ENCODE measurements around the gene CEP128. TPM values are rescaled to one million over a fixed set of nuclear protein-coding genes. Genes with fewer than 3 reads are reported as not detected.

CEP128 gene
- total and polyA plus RNA-seq, 2 experiments from 2014 or later, result 7.6 to 17.6 TPM

DNA sequence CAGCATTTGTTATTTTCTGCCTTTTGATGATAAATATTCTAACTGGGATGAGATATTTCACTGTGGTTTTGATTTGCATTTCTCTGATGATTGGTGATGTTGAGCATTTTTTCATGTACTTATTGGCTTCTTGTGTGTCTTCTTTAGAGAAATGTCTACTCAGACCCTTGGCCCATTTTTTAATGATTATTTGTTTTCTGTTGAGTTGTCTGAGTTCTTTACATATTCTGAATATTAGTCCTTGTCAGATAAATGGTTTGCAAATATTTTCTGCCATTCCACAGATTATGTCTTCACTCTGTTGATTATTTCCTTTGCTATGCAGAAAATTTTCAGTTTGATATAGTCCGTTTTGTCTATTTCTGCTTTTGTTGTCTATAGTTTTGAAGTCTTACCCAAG is 317.0 kb downstream of the CEP128 start (continued):
- TF ChIP-seq ZNF462 (CRISPR knock-in tag; IDR thresholded peaks at IDR 0.05) (no peak), EZH2 (IDR thresholded peaks at IDR 0.05; ENCODE audit: low read depth, unreplicated experiment) (no peak), ZNF114 (CRISPR knock-in tag; IDR thresholded peaks at IDR 0.05) (no peak), POLR2AphosphoS5 (IDR thresholded peaks at IDR 0.05; ENCODE audit: low read depth) (no peak), CREB1 (CRISPR knock-in tag; IDR thresholded peaks at IDR 0.05; ENCODE audit: low read depth) (no peak), NANOG (IDR thresholded peaks at IDR 0.05; ENCODE audit: borderline replicate concordance) (no peak)

DNA sequence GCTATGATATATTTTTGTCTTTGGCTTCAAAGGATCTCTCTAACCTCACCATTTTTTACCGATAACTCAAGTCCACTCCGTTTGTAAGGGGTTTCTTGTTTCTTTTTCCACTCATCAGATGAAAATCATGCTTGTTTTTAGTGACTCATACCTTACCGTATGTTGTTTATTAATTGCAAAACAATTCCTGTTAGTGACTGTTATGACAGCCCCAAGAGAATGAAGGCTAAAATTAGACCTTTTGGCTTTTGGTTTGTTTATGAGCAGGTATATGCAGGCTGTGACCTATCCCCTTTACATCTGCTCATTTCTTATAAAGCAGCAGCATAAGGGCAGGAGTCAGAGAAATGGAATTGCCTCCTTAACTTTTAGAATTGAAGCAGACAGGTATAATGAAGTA is 319.8 kb downstream of the CEP128 start:
- Histone ChIP-seq H3K9me2 (ENCODE audit: insufficient read depth) (no peaks in the 10 kb centered on the region), H3K36me3 (ENCODE audit: insufficient read depth) (no peaks in the 10 kb centered on the region), H3K27me3 (ENCODE audit: insufficient read depth) (no peaks in the 10 kb centered on the region), H2AFZ (no peak overlapping the region), H3K4me1 (ENCODE audit: insufficient read depth) (no peaks in the 10 kb centered on the region), H3K27ac (ENCODE audit: low read depth) (no peak overlapping the region), H3F3A (replicated peaks; ENCODE audit: low read depth) (no peaks in the 10 kb centered on the region), H3K79me2 (replicated peaks; ENCODE audit: insufficient read depth) (no peaks in the 10 kb centered on the region), H4K20me1 (replicated peaks; ENCODE audit: insufficient read depth) (no peaks in the 10 kb centered on the region), H3K4me2 (no peak overlapping the region), H3K4me3 (no peak overlapping the region)
- H3K4me3 Mint-ChIP-seq, result no peak overlapping the region
- H3K27me3 Mint-ChIP-seq (ENCODE audit: insufficient read depth, low read depth, poor library complexity), result no peaks in the 10 kb centered on the region
- H3K4me1 Mint-ChIP-seq, result peaks cover 3% of the 10 kb centered on the region; the same call in 1 of the 3 replicates
- H3K27ac Mint-ChIP-seq, result no peak overlapping the region
- H3K36me3 Mint-ChIP-seq (ENCODE audit: low read depth), result 0 out of 3 replicates have a peak, but pooled peaks cover 3% of the 10 kb centered on the region
- no peak for DNase-seq (ENCODE audit: low spot score)
- no peak for ATAC-seq
- no peaks in the 10 kb centered on the region for H3K9me3 Mint-ChIP-seq
- TF ChIP-seq NANOG (IDR thresholded peaks at IDR 0.05; ENCODE audit: borderline replicate concordance) (no peak), CREB1 (CRISPR knock-in tag; IDR thresholded peaks at IDR 0.05; ENCODE audit: low read depth) (no peak), POLR2AphosphoS5 (IDR thresholded peaks at IDR 0.05; ENCODE audit: low read depth) (no peak), JUNB (IDR thresholded peaks at IDR 0.05; ENCODE audit: unreplicated experiment) (no peak), EZH2phosphoT487 (IDR thresholded peaks at IDR 0.05; ENCODE audit: unreplicated experiment) (no peak), EZH2 (IDR thresholded peaks at IDR 0.05; ENCODE audit: low read depth, unreplicated experiment) (no peak), CTCF (conservative IDR thresholded peaks at IDR 0.05; ENCODE audit: low read depth in 2 of 2) (no peak), STAT1 (IDR thresholded peaks at IDR 0.05; ENCODE audit: unreplicated experiment) (no peak), ETS1 (IDR thresholded peaks at IDR 0.05) (no peak)
- TF ChIP-seq, protein P1, sequence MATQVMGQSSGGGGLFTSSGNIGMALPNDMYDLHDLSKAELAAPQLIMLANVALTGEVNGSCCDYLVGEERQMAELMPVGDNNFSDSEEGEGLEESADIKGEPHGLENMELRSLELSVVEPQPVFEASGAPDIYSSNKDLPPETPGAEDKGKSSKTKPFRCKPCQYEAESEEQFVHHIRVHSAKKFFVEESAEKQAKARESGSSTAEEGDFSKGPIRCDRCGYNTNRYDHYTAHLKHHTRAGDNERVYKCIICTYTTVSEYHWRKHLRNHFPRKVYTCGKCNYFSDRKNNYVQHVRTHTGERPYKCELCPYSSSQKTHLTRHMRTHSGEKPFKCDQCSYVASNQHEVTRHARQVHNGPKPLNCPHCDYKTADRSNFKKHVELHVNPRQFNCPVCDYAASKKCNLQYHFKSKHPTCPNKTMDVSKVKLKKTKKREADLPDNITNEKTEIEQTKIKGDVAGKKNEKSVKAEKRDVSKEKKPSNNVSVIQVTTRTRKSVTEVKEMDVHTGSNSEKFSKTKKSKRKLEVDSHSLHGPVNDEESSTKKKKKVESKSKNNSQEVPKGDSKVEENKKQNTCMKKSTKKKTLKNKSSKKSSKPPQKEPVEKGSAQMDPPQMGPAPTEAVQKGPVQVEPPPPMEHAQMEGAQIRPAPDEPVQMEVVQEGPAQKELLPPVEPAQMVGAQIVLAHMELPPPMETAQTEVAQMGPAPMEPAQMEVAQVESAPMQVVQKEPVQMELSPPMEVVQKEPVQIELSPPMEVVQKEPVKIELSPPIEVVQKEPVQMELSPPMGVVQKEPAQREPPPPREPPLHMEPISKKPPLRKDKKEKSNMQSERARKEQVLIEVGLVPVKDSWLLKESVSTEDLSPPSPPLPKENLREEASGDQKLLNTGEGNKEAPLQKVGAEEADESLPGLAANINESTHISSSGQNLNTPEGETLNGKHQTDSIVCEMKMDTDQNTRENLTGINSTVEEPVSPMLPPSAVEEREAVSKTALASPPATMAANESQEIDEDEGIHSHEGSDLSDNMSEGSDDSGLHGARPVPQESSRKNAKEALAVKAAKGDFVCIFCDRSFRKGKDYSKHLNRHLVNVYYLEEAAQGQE (IDR thresholded peaks at IDR 0.05; ENCODE audit: unreplicated experiment), result no peak
